Renal pelvis (tissue), 4 donors: ENCODE data around the gene SYDE2. TPM values are rescaled to one million over a fixed set of nuclear protein-coding genes. Genes with fewer than 3 reads are reported as not detected.
"Not testable (repeated sequence)": the region's sequence is repeated elsewhere in the genome, so short reads cannot be mapped to it uniquely, and the experiment has no call there.

Experiments
- DNase-seq: peaks from one replicate; pipeline ENCODE4 v3.0.0-alpha.2; 2013
- polyA plus RNA-seq, 3 donors: library from polyadenylated mRNA; unstranded; fragments of 120-200 nt; gene quantifications; one replicate each; pipeline ENCODE4 v1.2.1, GENCODE V29; 2013; ENCODE audit not compliant: insufficient read length in 3 of 3

The SYDE2 gene
- polyA plus RNA-seq, 3 donors = 6.8 to 12.0 (median 10.4) TPM

DNA sequence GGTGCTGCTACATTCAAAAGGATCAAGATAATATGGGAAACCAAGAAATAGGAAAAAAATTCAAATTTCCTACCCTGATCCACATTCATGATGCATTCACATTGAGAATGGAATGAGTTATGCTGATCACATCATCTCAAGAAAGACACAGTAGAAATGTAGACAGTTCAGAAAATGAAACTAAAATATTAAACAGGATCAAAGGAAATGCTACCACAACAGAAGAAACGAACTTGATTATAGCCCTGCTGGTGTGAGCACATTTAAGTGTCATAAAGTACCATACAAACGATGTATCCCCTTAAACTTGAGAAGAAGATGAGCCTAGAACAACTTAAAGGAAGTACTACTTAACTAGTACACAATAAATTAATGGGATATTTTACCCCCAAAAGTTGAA is 21.3 kb downstream of the SYDE2 start:
- no peak for DNase-seq

DNA sequence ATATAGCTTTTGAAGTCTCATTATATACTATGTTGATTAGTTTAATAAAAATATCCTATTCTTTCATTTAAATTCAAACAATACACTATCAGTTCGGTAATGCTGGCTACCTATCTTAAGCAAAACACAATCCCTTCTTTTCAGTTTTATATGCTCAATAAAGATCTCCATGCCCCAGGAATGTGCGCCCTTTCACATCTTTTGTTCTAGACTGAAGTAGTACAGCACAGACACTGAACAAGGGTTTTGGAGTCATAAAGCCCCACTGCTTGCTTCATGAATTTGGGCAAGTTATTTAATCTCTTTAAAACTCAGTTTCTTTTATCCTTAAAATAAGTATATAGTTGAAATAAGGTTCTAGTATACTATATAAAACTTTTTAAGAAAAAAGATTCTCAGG is 22.4 kb downstream of the SYDE2 start:
- no peak for DNase-seq

DNA sequence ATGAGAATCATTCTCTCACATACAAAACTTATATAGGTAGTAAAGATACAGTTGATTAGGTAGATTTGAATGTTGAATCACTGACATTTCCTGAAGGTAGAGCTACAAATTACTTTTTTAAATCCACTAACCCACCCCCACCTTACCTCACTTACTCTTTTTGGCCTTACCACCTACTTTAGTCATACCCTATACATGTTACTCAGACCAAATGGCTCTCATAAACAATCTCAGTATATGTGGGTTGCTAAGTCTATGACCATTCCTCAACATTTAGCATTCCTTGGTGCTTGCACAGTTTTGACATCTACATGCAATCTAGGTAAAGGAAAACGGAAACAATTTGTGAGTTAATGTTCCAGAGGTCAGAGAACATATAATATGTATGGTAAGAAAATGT is 26.3 kb downstream of the SYDE2 start:
- DNase-seq = no peak

DNA sequence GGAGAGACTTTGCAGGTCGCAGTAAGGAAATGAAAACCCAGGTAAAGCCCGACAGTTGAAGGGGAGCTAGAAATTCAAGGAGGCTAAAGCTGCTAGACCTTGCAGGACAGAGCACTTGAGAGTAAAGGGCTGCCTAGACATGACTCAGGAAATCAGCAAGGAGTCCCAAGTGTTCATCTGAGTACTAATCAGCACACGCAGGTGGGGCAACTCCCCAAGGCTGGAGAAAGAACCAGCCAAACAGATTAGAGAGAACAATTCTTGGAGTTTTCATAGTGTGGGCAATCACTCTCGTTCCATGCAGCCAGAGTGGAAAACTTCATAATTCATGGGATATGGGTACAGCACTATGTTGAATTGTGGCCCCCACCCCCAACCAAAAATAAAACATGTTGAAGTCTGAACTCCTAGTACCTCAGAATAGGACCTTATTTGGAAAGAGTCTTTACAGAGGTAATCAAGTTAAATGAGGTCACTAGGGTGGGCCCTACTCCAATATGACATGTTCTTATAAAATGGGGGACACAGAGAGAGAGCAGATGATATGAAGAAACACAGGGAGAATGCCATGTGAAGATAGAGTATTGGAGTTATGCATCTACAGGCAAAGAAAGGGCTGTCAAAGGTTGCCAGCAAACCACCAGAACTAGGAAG is 28.0 kb downstream of the SYDE2 start:
- no peak for DNase-seq

DNA sequence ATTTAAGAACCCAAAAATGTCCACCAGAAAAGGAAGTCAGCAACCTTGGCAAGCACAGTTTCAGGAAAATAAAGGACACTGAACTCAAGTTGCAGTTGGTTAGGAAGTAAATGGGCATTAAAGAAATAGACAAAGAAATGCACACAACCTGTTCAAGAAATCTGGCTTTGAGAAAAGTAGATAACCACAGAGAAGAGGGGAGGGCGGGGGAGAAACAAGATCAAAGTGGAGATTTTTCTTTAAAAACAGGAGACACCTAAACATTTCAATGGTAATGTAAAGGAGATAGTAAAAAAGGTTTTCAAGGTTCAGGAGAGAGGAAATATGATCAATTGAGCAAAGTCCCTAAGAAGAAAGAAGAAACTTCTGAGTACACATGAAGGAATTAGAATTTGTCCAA is 29.1 kb downstream of the SYDE2 start:
- DNase-seq = no peak

DNA sequence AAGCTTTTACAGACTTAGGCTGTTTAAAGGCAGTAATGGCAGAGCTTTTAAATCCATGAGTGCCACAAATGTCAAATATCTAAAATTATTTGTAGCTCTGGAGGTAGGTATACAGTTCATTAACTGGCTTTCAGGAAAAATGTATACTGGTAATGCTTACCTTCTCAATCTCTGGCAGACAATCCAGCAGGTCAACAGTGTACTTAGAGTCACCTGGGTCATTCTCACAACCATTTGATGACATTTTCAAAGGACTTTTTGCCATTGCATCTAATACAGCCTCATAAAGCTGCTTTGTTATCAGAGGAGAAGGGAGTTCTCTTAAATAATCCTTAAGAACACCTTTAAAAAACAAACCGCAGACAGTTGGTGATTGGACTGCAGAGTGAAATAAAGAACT is 31.9 kb downstream of the SYDE2 start:
- DNase-seq = no peak

DNA sequence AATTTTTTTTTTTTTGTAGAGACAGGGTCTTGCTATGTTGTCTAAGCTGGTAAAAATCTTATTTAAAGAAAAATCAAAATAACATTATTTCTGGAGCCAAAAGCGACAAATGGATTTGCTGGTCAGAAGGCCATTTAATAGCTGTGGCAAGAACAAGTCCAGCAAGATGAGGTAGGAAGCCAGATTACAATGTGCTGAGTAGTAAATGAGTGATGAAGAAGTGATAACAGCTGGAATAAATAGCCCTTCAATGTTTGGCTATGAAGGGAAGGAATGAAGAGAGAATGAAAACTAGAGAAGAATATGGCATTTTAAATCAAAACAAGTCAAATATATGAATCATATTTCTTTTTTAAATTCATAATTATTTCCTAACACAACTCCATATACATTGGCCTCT is 34.5 kb downstream of the SYDE2 start:
- DNase-seq = no peak

DNA sequence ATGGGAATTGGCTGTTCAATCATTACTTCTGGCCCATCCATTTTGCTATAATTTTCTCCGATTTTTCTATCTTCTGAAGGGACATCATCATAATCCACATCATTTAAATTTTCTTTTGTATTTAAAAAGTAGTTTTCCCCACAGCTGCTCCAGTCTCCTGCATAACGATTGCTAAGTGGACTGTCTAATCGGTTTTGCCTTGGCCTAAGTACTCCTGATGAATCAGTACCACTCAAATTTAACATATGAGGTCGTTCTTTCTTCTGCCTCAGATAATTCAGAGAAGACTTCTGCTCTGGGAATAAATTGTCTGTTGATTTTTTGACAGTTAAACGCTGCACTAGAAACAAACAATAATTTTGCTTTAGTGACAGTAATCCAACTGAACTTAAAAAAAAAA is 41.9 kb downstream of the SYDE2 start:
- no peak for DNase-seq

DNA sequence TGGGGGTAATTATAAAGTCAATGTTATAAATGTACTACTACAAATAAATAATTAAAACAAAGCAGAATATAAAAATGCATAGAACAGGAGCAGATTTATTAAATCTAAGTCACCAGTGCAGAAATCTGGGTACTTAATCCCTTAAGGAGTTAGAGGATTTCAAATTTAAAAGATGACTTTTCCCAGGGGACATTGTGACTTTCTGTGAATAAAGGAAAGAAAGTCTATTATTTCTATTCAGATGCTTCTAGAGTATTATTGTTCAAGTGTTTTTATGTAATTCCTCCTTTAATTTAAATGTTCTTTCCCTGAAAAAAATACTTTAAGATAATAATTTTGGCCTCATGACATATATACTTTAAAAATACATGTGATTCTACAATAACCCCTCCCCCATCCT is 43.4 kb downstream of the SYDE2 start:
- no peak for DNase-seq

DNA sequence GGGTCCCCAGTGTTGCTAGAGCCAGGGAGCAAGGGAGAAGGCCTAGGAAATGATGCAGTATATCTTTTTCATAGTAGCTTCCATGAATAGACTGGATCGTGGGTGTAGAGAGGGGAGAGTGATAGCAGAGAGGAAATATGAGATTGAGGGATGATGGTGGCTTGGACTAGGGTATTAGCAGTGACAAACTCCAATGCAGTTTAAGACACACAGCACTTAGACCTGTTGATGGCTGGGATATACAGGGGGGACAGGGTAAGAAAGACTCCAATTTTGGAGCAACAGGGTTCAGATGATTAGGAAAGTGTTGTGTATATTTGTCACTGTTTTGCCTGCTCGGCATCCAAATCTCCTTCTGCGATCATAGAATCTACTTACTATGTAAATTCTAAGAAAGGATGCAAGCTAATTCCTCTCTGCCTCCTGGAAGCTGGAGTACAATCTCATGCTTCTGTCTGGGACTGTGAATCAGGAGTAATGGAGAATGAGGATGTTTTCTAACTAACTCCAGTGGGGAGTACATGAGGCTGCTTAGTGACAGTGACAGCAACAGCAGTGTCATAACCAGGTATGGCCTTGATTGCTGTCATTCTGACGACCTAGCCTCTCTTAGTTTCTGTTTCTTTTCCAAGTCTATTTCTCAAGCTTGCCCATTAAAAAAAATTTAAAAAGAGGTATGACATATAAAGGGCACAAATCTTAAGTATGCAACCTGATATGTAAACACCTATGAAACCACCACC is 47.5 kb downstream of the SYDE2 start:
- DNase-seq = no peak

DNA sequence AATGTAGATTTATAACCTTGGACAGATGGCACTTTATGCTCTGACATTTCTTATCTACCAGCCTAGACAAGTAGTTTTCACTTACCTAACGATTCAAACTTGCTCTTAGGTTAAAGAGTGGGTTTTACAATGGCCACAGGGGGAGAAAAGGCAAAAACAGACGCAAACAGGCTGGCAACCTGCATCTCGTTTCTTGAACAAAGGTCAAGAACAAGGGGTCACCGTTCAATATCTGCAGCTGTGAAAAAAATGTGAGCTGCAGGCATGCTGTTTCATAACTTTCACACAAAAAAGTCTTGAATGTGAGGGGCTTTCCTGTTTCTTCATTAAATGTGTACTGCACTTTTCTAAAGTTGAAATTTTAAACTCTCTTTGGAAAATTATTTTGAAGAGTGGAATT is 49.4 kb downstream of the SYDE2 start:
- no peak for DNase-seq

DNA sequence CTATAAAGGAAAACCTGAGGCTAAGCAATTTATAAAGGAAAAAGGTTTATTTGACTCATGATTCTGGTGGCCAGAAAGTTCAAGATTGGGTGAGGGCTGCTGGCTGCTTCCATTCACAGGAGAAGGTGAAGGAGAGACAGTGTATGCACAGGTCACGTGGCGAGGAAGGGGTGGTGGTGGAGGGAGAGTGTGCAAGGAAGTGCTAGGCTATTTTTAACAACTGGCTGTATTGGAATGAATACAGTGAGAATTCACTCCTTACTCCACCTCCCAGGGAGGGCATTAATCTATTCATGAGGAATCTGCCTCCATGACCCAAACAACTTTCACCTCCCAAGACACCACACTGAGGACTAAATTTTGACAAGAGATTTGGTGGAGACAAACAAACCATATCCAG is 51.0 kb downstream of the SYDE2 start:
- DNase-seq = no peak

DNA sequence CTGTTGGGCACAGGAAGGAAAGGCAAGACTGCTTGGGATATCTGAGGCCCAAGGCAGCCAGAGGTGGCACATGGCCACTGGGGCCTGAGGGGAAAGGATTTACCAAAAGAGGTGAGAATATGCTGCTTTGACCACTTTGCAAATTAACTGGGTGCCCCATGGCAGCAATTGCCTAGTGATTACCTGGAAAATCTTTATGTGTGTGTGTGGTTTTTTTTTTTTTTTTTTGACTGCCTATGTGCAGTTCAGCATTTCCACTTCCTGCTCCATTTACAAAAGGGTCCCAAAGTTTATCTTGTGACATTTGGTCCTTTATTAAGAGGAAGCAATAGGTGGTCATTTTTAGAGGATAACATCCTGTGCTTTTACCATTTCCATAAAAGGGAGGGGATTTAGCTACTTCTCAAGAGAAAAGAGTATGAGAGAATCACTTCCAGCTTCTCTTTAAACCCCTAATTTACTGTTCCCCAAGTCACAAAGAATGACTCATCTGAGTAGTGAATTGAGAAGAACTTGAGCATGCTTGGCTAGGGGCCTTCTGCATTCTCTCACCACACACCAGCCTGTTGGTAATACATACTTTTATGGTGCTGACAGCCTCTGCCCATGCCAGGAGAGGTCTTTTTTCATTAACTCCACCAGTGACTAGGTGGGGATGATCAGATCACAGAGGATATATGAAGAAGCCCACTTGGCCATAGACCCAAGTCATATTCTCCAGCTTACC is 52.1 kb downstream of the SYDE2 start:
- no peak for DNase-seq

DNA sequence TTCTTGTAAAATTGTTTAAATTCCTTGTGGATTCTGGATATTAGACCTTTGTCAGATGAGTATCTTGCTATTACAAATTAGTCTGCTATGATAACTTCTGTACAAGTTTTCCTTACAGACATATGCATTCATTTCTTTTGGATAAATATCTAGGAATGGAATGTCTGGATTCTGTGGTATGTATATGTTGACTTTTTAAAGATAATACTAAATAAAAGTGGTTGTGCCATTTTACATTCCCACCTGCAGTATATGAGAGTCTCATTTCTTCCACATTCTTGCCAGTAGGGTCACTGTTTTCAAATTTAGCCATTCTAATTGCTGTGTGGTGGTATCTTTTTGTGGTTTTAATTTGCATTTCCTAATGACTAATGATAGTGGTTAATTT is 53.9 kb downstream of the SYDE2 start:
- DNase-seq = no peak

DNA sequence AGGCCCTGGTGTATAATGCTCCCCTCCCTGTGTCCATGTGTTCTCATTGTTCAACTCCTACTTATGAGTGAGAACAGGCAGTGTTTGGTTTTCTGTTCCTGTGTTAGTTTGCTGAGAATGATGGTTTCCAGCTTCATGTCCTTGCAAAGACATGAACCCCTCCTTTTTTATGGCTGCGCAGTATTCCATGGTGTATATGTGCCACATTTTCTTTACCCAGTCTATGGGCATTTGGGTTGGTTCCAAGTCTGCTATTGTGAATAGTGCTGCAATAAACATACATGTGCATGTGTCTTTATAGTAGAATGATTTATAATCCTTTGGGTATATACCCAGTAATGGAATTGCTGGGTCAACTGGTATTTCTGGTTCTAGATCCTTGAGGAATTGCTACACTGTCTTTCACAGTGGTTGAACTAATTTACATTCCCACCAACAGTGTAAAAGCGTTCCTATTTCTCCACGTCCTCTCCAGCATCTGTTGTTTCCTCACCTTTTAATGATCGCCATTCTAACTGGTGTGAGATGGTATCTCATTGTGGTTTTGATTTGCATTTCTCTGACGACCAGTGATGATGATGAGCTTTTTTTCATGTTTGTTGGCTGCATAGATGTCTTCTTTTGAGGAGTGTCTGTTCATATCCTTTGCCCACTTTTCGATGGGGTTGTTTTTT is 54.4 kb downstream of the SYDE2 start:
- not testable (repeated sequence) for DNase-seq

DNA sequence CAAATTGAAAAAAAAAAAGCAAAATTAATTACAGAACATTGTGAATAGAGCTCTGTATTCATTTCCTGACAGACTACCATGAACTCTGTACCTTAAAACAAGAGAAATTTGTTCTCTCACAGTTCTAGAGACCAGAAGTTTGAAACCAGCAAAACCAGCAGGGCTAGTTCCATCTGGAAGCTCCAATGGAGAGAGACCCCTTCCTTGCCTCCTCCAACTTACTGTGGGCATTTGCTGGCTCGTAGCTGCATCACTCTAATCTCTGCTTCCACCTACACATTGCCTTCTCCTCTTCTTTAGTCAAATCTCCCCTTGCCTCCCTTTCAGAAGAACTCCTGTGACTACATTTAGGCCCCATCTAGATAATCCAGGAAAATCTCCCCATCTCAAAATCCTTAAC is 56.5 kb downstream of the SYDE2 start:
- no peak for DNase-seq

DNA sequence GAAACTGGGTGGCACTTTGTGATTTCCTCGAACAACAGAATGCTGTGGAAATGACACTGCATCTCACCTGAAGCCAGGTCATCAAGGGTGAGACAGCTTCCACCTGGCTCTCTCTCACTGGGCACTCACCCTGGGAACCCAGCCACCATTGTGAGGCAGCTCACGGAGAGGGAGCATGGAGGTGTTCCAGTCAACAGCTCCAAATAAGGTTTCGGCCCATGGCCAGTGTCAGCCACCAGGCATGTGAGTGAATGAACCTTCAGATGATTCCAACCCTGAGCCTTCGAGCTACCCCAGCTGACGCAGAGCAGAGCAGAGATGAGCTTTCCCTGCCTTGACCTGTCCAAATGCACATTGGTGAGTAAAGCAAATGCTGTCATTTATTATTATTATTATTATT is 58.1 kb downstream of the SYDE2 start:
- DNase-seq = no peak

DNA sequence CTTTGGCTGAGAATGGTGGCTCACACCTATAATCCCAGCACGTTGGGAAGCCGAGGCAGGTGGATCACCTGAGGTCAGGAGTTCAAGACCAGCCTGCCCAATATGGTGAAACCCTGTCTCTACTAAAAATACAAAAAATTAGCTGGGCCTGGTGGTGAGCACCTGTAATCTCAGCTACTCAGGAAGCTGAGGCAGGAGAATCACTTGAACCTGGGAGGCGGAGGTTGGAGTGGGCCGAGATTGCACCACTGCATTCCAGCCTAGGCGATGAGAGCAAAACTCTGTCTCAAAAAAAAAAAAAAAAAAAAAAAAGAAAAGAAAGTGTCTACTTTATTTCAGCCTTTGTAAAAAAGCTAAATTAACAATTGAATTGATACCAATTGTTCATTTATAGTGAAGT is 62.4 kb downstream of the SYDE2 start:
- DNase-seq = not testable (repeated sequence)

DNA sequence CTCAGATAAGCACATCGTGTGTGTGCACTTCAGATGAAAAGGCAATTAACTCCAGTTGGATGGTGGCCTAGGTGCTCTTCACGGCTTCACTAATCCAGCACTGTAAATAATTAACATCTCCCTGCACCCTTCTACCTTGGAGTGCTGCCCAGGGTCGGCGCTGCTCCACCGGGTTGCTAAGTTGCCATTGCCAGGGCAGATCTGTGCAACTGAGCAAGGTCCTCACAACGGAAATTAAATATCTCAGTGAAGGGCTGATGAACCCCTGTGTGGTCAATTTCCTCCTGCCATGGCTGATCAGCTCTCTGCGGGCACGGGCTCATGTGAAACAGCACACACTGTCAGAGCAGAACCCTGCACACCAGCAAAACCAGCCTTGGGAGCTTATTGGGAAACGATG is 63.2 kb downstream of the SYDE2 start:
- peak; percentile 75 for DNase-seq

DNA sequence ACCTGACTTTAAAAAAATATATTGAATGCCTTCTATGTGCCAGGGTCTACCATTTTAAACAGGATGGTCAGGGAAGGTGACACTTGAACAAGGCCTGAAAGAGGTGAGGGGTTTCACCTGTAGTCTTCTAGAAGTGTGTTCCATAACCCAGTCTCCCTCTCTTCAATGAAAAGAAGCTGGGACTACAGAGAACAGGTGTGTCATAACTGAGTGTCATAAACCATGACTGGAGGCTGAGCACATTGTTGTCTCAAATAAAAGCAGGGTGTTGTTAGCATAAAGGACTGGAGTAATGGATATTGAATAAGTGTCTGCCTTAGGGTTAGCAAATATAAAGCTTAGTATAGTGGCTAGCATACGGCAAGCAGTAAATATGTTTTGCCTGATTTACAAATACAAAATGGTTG is 65.4 kb downstream of the SYDE2 start:
- no peak for DNase-seq

DNA sequence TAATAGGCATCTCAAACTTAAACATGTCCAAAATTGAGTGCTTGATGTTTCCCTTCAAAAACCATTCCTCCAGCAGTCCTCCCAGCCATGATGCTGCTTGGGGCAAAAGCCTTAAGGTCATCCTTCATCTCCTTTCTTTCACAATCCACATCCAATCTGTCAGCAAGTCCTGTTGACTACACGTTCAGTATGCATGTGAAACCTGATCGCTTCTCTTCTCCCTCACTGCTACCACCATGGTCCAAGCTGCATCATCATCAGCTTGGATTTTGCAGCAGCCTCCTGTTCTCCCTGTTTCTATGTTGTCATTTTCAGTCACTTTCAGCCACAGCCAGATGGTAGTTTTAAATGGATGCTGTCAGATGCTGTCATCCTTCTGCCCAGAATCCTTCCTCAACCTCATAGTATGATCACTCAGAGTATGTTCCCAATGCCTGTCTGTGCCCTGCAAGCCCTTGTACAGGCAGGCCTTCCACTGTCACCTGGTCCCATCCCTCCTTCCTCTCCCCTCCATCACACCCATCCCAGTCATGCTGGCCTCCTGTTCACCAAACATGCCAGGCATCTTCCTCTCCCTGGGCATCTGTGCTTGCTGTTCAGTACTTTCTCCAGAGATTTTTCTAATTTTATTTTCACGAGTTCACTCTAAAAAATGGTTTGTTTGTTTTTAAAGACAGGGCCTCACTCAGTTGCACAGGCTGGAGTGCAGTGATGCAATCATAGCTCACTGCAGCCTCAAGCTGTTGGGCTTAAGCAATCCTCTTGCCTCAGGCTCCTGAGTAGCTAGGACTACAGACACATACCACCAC is 66.0 kb downstream of the SYDE2 start:
- no peak for DNase-seq
